Activated CD8-positive, alpha-beta memory T cell treated with anti-CD3 and anti-CD28 coated beads, Interleukin-2, amount 10 ng/mL, durations not matched to agents 7 days and 5 days (primary cell): Measurements from ENCODE around the gene DHX36. TPM values are rescaled to one million over a fixed set of nuclear protein-coding genes. Genes with fewer than 3 reads are reported as not detected.

Experiments used
- ATAC-seq: fragments of 150-1000 bp; cut with Tn5 transposase; one replicate; pipeline ENCODE4 v1.10.0; 2021; ENCODE audit warnings: moderate library complexity
- CTCF ChIA-PET: fragments of 350-600 bp; sonication (Branson Sonifier 250); formaldehyde crosslinking; loops from one replicate; lab custom pipeline; 2021; ENCODE audit warnings: antibody characterized with exemption; lab: Charles Lee
- DNase-seq: peaks from one replicate; pipeline ENCODE4 v3.0.0-alpha.2; 2020
- H3K27ac Mint-ChIP-seq: one replicate; pipeline ENCODE4 v1.8.0; 2021; ENCODE audit warnings: mild to moderate bottlenecking, mixed read lengths
- H3K27me3 Mint-ChIP-seq: one replicate; pipeline ENCODE4 v1.8.0; 2021; ENCODE audit warnings: mixed read lengths
- H3K36me3 Mint-ChIP-seq: one replicate; pipeline ENCODE4 v1.8.0; 2021; ENCODE audit warnings: mild to moderate bottlenecking, mixed read lengths
- H3K4me1 Mint-ChIP-seq: one replicate; pipeline ENCODE4 v1.8.0; 2021; ENCODE audit warnings: mixed read lengths
- H3K4me3 Mint-ChIP-seq: one replicate; pipeline ENCODE4 v1.8.0; 2021; ENCODE audit warnings: mild to moderate bottlenecking, moderate library complexity, mixed read lengths
- H3K9me3 Mint-ChIP-seq: one replicate; pipeline ENCODE4 v1.8.0; 2022; ENCODE audit warnings: low read depth, mixed read lengths
- total RNA-seq, 2 experiments: library from RNA; stranded (reverse); gene quantifications; one replicate each; pipeline ENCODE4 v1.2.3, GENCODE V29; 2021

Gene DHX36, protein sequence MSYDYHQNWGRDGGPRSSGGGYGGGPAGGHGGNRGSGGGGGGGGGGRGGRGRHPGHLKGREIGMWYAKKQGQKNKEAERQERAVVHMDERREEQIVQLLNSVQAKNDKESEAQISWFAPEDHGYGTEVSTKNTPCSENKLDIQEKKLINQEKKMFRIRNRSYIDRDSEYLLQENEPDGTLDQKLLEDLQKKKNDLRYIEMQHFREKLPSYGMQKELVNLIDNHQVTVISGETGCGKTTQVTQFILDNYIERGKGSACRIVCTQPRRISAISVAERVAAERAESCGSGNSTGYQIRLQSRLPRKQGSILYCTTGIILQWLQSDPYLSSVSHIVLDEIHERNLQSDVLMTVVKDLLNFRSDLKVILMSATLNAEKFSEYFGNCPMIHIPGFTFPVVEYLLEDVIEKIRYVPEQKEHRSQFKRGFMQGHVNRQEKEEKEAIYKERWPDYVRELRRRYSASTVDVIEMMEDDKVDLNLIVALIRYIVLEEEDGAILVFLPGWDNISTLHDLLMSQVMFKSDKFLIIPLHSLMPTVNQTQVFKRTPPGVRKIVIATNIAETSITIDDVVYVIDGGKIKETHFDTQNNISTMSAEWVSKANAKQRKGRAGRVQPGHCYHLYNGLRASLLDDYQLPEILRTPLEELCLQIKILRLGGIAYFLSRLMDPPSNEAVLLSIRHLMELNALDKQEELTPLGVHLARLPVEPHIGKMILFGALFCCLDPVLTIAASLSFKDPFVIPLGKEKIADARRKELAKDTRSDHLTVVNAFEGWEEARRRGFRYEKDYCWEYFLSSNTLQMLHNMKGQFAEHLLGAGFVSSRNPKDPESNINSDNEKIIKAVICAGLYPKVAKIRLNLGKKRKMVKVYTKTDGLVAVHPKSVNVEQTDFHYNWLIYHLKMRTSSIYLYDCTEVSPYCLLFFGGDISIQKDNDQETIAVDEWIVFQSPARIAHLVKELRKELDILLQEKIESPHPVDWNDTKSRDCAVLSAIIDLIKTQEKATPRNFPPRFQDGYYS
- total RNA-seq: 10 to 100 TPM; 70.5 to 77.2 TPM

DNA sequence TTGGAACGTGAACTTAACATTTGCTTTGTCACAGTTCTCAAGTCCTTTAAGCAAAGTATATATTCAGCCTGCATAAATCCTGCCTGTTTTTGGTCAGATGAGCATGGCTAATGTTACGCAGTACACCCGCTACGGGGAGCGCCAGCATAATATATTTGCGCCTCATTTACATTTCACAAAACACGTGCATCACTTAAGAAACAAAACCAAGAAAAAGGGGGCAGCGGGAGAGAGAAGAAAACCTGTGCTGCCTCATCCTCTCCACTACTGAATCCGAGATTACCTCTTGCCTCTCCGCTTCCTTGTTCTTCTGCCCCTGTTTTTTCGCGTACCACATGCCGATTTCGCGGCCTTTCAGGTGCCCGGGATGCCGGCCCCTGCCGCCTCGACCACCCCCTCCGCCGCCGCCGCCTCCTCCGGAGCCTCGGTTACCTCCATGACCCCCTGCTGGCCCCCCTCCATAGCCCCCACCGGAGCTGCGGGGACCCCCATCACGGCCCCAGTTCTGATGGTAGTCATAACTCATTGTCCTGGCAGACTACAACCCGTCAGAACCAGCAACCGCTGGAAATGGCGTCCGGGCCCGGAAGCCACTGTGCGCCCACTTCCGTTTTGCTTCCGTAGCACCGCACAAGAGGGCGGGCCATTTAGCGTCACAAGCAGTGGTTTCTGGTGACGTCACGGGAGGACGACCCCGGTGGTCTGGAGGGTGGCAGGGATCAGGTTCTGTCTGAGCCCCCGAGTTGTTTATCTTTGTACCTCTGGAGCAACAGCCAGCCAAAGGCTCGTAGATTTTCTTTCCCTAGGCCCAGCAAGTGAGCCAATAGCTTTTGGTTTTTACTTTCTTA lies at the start of gene DHX36:
Gene DHX36 (minus strand): TSS at position 597 of the 848 bp plus-strand sequence. CDS start 71 bp downstream, at position 526.
- Mint-ChIP-seq H3K4me1 (peaks cover 34% of the 10 kb centered on the region), H3K27me3 (peaks cover under 1% of the 10 kb centered on the region), H3K4me3 (peak within 1 kb of the TSS; percentile 93), H3K36me3 (peaks cover 15% of the 10 kb centered on the region), H3K27ac (peak within 1 kb of the TSS; percentile 99), H3K9me3 (no peaks in the 10 kb centered on the region)
- ATAC-seq (peak; percentile 92), DNase-seq (peak; percentile 95)
- CTCF ChIA-PET: interaction anchor here (0.6 to 1.8 kb wide), 4 partner anchors 10 to 1482 kb away, joined by 3 to 5 read pairs (median 4); partner anchors contain the start of gene C3orf33

GRCh38 chr3:154367221-154367620 lies 42.9 kb upstream of the DHX36 start:
- Mint-ChIP-seq H3K4me1 (no peaks in the 10 kb centered on the region), H3K27ac (no peak overlapping the region), H3K36me3 (no peaks in the 10 kb centered on the region), H3K9me3 (no peaks in the 10 kb centered on the region), H3K27me3 (peaks cover 5% of the 10 kb centered on the region), H3K4me3 (no peak overlapping the region)
- CTCF ChIA-PET: no interaction called here
- no peak for DNase-seq
- no peak for ATAC-seq

DNA sequence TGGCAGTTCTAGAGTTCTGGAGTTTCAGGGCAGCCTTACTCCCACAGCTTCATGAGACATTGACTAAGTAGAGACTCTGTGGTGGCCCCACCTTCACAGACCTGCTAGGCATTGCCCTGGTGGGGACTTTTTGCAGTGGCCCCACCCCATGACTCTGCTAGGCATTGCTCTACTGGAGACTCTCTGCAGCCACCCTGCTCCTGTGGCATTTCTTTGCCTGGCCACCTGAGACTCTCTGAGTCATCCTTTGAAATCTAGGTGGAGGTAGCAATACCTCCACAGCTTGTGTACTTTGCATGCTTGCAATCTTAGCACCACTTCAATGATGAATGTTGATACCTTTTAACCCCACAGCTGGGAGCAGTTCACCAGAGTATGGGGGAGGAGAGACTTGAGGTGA lies 40.6 kb upstream of the DHX36 start:
- Mint-ChIP-seq H3K27ac (no peak overlapping the region), H3K27me3 (peaks cover 5% of the 10 kb centered on the region), H3K36me3 (no peaks in the 10 kb centered on the region), H3K4me3 (no peak overlapping the region), H3K4me1 (no peaks in the 10 kb centered on the region), H3K9me3 (no peaks in the 10 kb centered on the region)
- ATAC-seq: no peak
- CTCF ChIA-PET: no interaction called here
- no peak for DNase-seq

GRCh38 chr3:154361099-154361498 lies 36.8 kb upstream of the DHX36 start:
- Mint-ChIP-seq H3K9me3 (no peaks in the 10 kb centered on the region), H3K4me3 (no peak overlapping the region)

GRCh38 chr3:154356009-154356408 lies 31.7 kb upstream of the DHX36 start:
- H3K4me1 Mint-ChIP-seq: no peaks in the 10 kb centered on the region
- no peaks in the 10 kb centered on the region for H3K36me3 Mint-ChIP-seq
- no peak overlapping the region for H3K4me3 Mint-ChIP-seq
- H3K27me3 Mint-ChIP-seq: peaks cover 11% of the 10 kb centered on the region
- CTCF ChIA-PET: no interaction called here
- no peak for ATAC-seq
- DNase-seq: no peak
- H3K9me3 Mint-ChIP-seq: no peaks in the 10 kb centered on the region
- H3K27ac Mint-ChIP-seq: no peak overlapping the region

More at GRCh38 chr3:154361099-154361498, 36.8 kb upstream of the DHX36 start:
- Mint-ChIP-seq H3K4me1 (no peaks in the 10 kb centered on the region), H3K27ac (no peak overlapping the region), H3K36me3 (no peaks in the 10 kb centered on the region), H3K27me3 (peaks cover 6% of the 10 kb centered on the region)
- ATAC-seq (no peak), DNase-seq (no peak)
- CTCF ChIA-PET: no interaction called here

DNA sequence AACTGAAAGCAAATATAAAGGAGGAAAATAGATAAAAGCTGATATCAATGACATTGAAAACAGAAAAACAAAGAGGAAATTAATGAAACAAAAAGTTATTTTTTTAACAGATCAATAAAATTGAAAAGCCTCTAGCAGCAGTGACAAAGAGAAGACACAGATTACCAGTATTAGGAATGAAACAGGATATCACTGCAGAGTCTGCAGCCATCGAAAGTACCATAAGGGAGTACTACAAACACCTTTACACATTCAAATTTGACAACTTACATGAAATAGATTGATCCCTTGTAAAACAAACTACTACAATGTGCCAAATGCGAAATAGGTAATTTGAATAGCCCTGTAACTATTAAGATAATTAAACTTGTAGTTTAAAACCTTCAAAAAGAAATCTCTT lies 24.9 kb upstream of the DHX36 start:
- H3K27ac Mint-ChIP-seq: no peak overlapping the region
- H3K9me3 Mint-ChIP-seq: no peaks in the 10 kb centered on the region
- H3K36me3 Mint-ChIP-seq: no peaks in the 10 kb centered on the region
- CTCF ChIA-PET: no interaction called here
- H3K4me1 Mint-ChIP-seq: no peaks in the 10 kb centered on the region
- DNase-seq: no peak
- H3K27me3 Mint-ChIP-seq: peaks cover 29% of the 10 kb centered on the region
- no peak overlapping the region for H3K4me3 Mint-ChIP-seq
- ATAC-seq: no peak

- ATAC-seq (no peak), DNase-seq (no peak)
- no peaks in the 10 kb centered on the region for H3K36me3 Mint-ChIP-seq
- H3K4me3 Mint-ChIP-seq: no peak overlapping the region
- CTCF ChIA-PET: no interaction called here
- H3K4me1 Mint-ChIP-seq: no peaks in the 10 kb centered on the region
- no peak overlapping the region for H3K27ac Mint-ChIP-seq
- peaks cover 23% of the 10 kb centered on the region for H3K27me3 Mint-ChIP-seq
- H3K9me3 Mint-ChIP-seq: no peaks in the 10 kb centered on the region
Measured at GRCh38 chr3:154345422-154346122, 21.3 kb upstream of the DHX36 start.

- Mint-ChIP-seq H3K4me1 (no peaks in the 10 kb centered on the region), H3K36me3 (no peaks in the 10 kb centered on the region), H3K27ac (no peak overlapping the region), H3K9me3 (no peaks in the 10 kb centered on the region), H3K27me3 (peaks cover 24% of the 10 kb centered on the region), H3K4me3 (no peak overlapping the region)
- CTCF ChIA-PET: no interaction called here
- DNase-seq (no peak), ATAC-seq (no peak)
Measured at GRCh38 chr3:154338570-154338969, 14.3 kb upstream of the DHX36 start.

GRCh38 chr3:154338008-154338407 lies 13.7 kb upstream of the DHX36 start:
- no peaks in the 10 kb centered on the region for H3K9me3 Mint-ChIP-seq
- H3K27ac Mint-ChIP-seq: no peak overlapping the region
- peaks cover 23% of the 10 kb centered on the region for H3K27me3 Mint-ChIP-seq
- DNase-seq (no peak), ATAC-seq (no peak)
- no peak overlapping the region for H3K4me3 Mint-ChIP-seq
- no peaks in the 10 kb centered on the region for H3K36me3 Mint-ChIP-seq
- H3K4me1 Mint-ChIP-seq: no peaks in the 10 kb centered on the region
- CTCF ChIA-PET: no interaction called here

DNA sequence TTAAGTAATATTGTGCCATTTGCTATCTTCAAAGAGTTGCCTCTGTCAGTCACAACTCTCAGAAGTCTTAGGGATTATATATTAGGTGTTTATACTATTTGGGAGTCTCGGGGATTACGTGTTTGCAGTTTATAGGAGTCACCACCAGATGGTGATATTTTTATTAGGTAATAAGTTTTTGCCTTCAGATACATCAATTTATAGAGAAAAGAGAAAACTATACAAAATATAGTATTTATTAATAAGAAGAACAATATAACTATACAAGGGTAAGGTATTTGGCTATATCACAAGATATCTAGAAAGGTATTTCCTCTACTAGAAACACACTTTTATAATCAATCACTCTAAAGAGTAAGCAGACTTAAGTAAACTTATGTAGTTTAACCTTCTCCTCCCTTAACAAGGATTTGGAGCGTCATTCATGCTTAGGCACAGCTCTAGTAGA lies 10.7 kb upstream of the DHX36 start:
- Mint-ChIP-seq H3K27me3 (peaks cover 23% of the 10 kb centered on the region), H3K27ac (no peak overlapping the region), H3K4me3 (no peak overlapping the region), H3K36me3 (no peaks in the 10 kb centered on the region), H3K4me1 (no peaks in the 10 kb centered on the region), H3K9me3 (no peaks in the 10 kb centered on the region)
- CTCF ChIA-PET: interaction anchor here (1.5 kb wide), 1 partner anchor 10 kb away, joined by 5 read pairs; the partner anchor contains the start of gene DHX36
- ATAC-seq: no peak
- DNase-seq: no peak

DNA sequence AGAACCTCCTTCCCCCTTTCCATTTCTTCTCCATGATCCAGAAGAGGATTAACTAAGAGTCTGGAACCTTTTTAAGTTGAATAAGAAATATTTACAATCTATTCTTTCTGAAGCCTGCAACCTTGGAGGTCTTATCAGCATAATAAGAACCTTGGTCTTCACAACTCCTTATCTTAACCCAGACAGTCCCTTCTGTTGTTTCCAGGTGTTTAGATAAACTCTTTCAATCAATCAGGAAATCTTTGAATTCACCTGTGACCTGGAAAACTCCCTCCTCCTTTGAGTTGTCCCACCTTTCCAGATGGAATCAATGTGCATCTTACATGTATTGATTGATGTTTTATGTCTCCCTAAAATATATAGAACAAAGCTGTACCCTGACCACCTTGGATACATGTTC lies 3.6 kb upstream of the DHX36 start:
- Mint-ChIP-seq H3K4me3 (no peak overlapping the region), H3K4me1 (peaks cover 15% of the 10 kb centered on the region), H3K9me3 (no peaks in the 10 kb centered on the region), H3K27ac (no peak overlapping the region), H3K27me3 (peaks cover 8% of the 10 kb centered on the region), H3K36me3 (peaks cover 3% of the 10 kb centered on the region)
- CTCF ChIA-PET: no interaction called here
- no peak for DNase-seq
- ATAC-seq: no peak

- H3K27me3 Mint-ChIP-seq: peaks cover 4% of the 10 kb centered on the region
Measured at GRCh38 chr3:154324919-154325318, 632 bp upstream of the DHX36 start.

More at GRCh38 chr3:154324919-154325318, 632 bp upstream of the DHX36 start:
- Mint-ChIP-seq H3K36me3 (peaks cover 15% of the 10 kb centered on the region), H3K4me1 (peaks cover 34% of the 10 kb centered on the region), H3K27ac (peak overlapping the region; percentile 99), H3K4me3 (peak overlapping the region; percentile 93), H3K9me3 (no peaks in the 10 kb centered on the region)
- CTCF ChIA-PET: interaction anchor here (0.6 to 1.8 kb wide), 4 partner anchors 10 to 1481 kb away, joined by 3 to 5 read pairs (median 4); partner anchors contain the start of gene C3orf33
- no peak for DNase-seq
- ATAC-seq: no peak
